ENCODE measurements around the gene DNMT3A.

Gene DNMT3A

GRCh38 chr2:25343187-25343825, 1.6 kb upstream of the DNMT3A start:
- H3K9me2 ChIP-seq (replicated peaks; ENCODE audit: low read depth, low read length) = no peaks in the 10 kb centered on the region
- H3K79me2 ChIP-seq (ENCODE audit: insufficient read depth, low read length) = peaks cover 15% of the 10 kb centered on the region; the same call in 1 of the 2 replicates
- H3K27me3 ChIP-seq (ENCODE audit: insufficient read depth, low read length, poor library complexity, severe bottlenecking) = no peaks in the 10 kb centered on the region
- H3K4me3 ChIP-seq (ENCODE audit: low read length, poor library complexity, severe bottlenecking) = peak overlapping the region; percentile 72
- peaks cover 13% of the 10 kb centered on the region for H3K4me1 ChIP-seq (ENCODE audit: insufficient read depth, low read length, poor library complexity, severe bottlenecking)
- H3K9me3 ChIP-seq (ENCODE audit: insufficient read depth, low read depth, low read length) = no peaks in the 10 kb centered on the region
- no peaks in the 10 kb centered on the region for H3F3A ChIP-seq (ENCODE audit: low read depth)
- no peak overlapping the region for H3K9ac ChIP-seq (ENCODE audit: low read depth, low read length, poor library complexity, severe bottlenecking)
- TF ChIP-seq CTCF (conservative IDR thresholded peaks at IDR 0.05; ENCODE audit: low read length) (no peak), EZH2phosphoT487 (IDR thresholded peaks at IDR 0.05; ENCODE audit: borderline replicate concordance) (no peak)
- H3K36me3 ChIP-seq (ENCODE audit: insufficient read depth, low read length) = no peaks in the 10 kb centered on the region
- peaks cover 8% of the 10 kb centered on the region for H4K20me1 ChIP-seq (ENCODE audit: insufficient read depth, low read length, poor library complexity, severe bottlenecking)
- H3K4me2 ChIP-seq (ENCODE audit: low read depth, low read length, poor library complexity, severe bottlenecking) = peak overlapping the region; percentile 61
- H2AFZ ChIP-seq (ENCODE audit: low read length) = no peak overlapping the region

- Histone ChIP-seq H3K4me2 (ENCODE audit: low read depth, low read length, poor library complexity, severe bottlenecking) (peak overlapping the region; percentile 61), H3K4me1 (ENCODE audit: insufficient read depth, low read length, poor library complexity, severe bottlenecking) (peaks cover 12% of the 10 kb centered on the region), H3K27me3 (ENCODE audit: insufficient read depth, low read length, poor library complexity, severe bottlenecking) (no peaks in the 10 kb centered on the region), H3K4me3 (ENCODE audit: low read length, poor library complexity, severe bottlenecking) (peak overlapping the region; percentile 72), H4K20me1 (ENCODE audit: insufficient read depth, low read length, poor library complexity, severe bottlenecking) (peaks cover 8% of the 10 kb centered on the region), H3K9ac (ENCODE audit: low read depth, low read length, poor library complexity, severe bottlenecking) (no peak overlapping the region), H2AFZ (ENCODE audit: low read length) (peak overlapping the region; percentile 63; the same call in 1 of the 2 replicates), H3F3A (ENCODE audit: low read depth) (no peaks in the 10 kb centered on the region), H3K36me3 (ENCODE audit: insufficient read depth, low read length) (no peaks in the 10 kb centered on the region), H3K9me3 (ENCODE audit: insufficient read depth, low read depth, low read length) (no peaks in the 10 kb centered on the region), H3K9me2 (replicated peaks; ENCODE audit: low read depth, low read length) (no peaks in the 10 kb centered on the region), H3K79me2 (ENCODE audit: insufficient read depth, low read length) (peaks cover 15% of the 10 kb centered on the region; the same call in 1 of the 2 replicates)
- TF ChIP-seq CTCF (conservative IDR thresholded peaks at IDR 0.05; ENCODE audit: low read length) (peak; percentile 81), EZH2phosphoT487 (IDR thresholded peaks at IDR 0.05; ENCODE audit: borderline replicate concordance) (no peak)
Measured at GRCh38 chr2:25342372-25343186, 854 bp upstream of the DNMT3A start.

- Histone ChIP-seq H3K9me2 (replicated peaks; ENCODE audit: low read depth, low read length) (no peaks in the 10 kb centered on the region), H3K79me2 (ENCODE audit: insufficient read depth, low read length) (peaks cover 24% of the 10 kb centered on the region; the same call in 1 of the 2 replicates), H2AFZ (ENCODE audit: low read length) (no peak overlapping the region), H3K4me1 (ENCODE audit: insufficient read depth, low read length, poor library complexity, severe bottlenecking) (peaks cover 15% of the 10 kb centered on the region), H3K4me3 (ENCODE audit: low read length, poor library complexity, severe bottlenecking) (peak overlapping the region; percentile 43), H3K4me2 (ENCODE audit: low read depth, low read length, poor library complexity, severe bottlenecking) (no peak overlapping the region), H3K9me3 (ENCODE audit: insufficient read depth, low read depth, low read length) (no peaks in the 10 kb centered on the region), H3K27me3 (ENCODE audit: insufficient read depth, low read length, poor library complexity, severe bottlenecking) (no peaks in the 10 kb centered on the region), H3F3A (ENCODE audit: low read depth) (no peaks in the 10 kb centered on the region), H4K20me1 (ENCODE audit: insufficient read depth, low read length, poor library complexity, severe bottlenecking) (peaks cover 8% of the 10 kb centered on the region), H3K9ac (ENCODE audit: low read depth, low read length, poor library complexity, severe bottlenecking) (no peak overlapping the region), H3K36me3 (ENCODE audit: insufficient read depth, low read length) (no peaks in the 10 kb centered on the region)
- TF ChIP-seq CTCF (conservative IDR thresholded peaks at IDR 0.05; ENCODE audit: low read length) (no peak), EZH2phosphoT487 (IDR thresholded peaks at IDR 0.05; ENCODE audit: borderline replicate concordance) (no peak)
Measured at GRCh38 chr2:25341011-25341727, 556 bp downstream of the DNMT3A start.

Data from Loucy (cell line).